Liver (tissue), 3 donors: ENCODE measurements around the gene FUS.

Source experiments
- CTCF ChIP-seq: fragments of 150-350 bp; IDR thresholded peaks from 2 replicates; pipeline ENCODE4 v1.5.1; 2017; ENCODE audit warnings: improper control_type of control experiment, low read depth, low read length; ENCODE audit not compliant: missing input control
- FOXA1 ChIP-seq: IDR thresholded peaks from 2 replicates; pipeline ENCODE4 v1.6.1; 2016; ENCODE audit warnings: antibody characterized with exemption
- GABPA ChIP-seq, 2 donors: IDR thresholded peaks in 1 of 2; conservative IDR thresholded peaks in 1 of 2; 2 replicates each; pipeline ENCODE4 v1.6.1; 2016; ENCODE audit warnings: antibody characterized with exemption in 2 of 2, mild to moderate bottlenecking in 1 of 2, moderate library complexity in 1 of 2
- JUND ChIP-seq, 2 donors: IDR thresholded peaks; 2 replicates each; pipeline ENCODE4 v1.6.1; 2016; ENCODE audit warnings: antibody characterized with exemption in 2 of 2
- NR2F2 ChIP-seq: IDR thresholded peaks from 2 replicates; pipeline ENCODE4 v1.6.1; 2016; ENCODE audit warnings: antibody characterized with exemption
- SP1 ChIP-seq: IDR thresholded peaks from 2 replicates; pipeline ENCODE4 v1.6.1; 2018; ENCODE audit warnings: antibody characterized with exemption, mild to moderate bottlenecking
- TAF1 ChIP-seq: conservative IDR thresholded peaks from 2 replicates; pipeline ENCODE4 v1.6.1; 2016; ENCODE audit warnings: antibody characterized with exemption, mild to moderate bottlenecking
- TF ChIP-seq, protein P1 (sequence below): IDR thresholded peaks from 2 replicates; pipeline ENCODE4 v1.6.1; 2016; ENCODE audit warnings: antibody characterized with exemption
- donor health status: healthy.
- donor health status: healthy.

DNA sequence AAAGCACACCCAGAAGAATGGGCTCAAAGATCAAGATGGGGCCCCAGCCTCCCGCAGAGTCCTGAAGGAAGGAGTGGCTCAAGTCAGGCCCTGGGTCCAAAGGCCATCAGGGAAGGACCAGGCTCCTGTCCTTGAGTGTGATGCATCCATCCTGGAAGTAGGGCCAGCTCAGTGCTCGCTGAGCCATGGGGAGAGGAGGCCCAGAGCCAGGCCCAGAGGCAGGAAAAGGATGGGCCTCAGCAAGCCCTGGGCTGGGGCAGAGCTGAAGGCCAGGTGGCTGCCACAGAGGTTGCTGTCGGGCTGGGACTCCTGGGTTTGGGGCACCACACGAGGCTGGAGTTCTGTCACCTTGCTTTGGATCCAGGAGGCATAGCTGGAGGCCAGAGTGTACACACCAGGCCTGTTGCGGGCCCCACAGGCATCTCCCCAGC lies 48.1 kb upstream of the FUS start:
- no peak for TF ChIP-seq CTCF
- TF ChIP-seq, protein P1, sequence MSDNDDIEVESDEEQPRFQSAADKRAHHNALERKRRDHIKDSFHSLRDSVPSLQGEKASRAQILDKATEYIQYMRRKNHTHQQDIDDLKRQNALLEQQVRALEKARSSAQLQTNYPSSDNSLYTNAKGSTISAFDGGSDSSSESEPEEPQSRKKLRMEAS, result no peak
- no peak for TF ChIP-seq SP1
- TF ChIP-seq NR2F2, result no peak
- TF ChIP-seq FOXA1, result no peak
- no peak for TF ChIP-seq JUND (IDR thresholded peaks at IDR 0.05)
- no peak for TF ChIP-seq GABPA (IDR thresholded peaks at IDR 0.05 in 1 of 2, conservative IDR thresholded peaks at IDR 0.05 in 1 of 2)
- TF ChIP-seq TAF1, result no peak
